ENCODE measurements around the gene PSMA2.

- TF ChIP-seq CTCF (IDR thresholded peaks at IDR 0.05) (no peak), EZH2phosphoT487 (IDR thresholded peaks at IDR 0.05) (no peak), EZH2 (IDR thresholded peaks at IDR 0.05) (no peak)
Observed at GRCh38 chr7:42961170-42961569, 29.2 kb upstream of the PSMA2 start.

Measured in neural progenitor cell (in vitro differentiated cells).